Panc1 (cell line): ENCODE data around the gene FBXO7. TPM values are rescaled to one million over a fixed set of nuclear protein-coding genes. Genes with fewer than 3 reads are reported as not detected.

Experiments
- ATAC-seq: fragments of 200-7000 bp; cut with Tn5 transposase; 2 replicates; pipeline ENCODE4 v1.9.1; 2020; ENCODE audit warnings: mild to moderate bottlenecking, moderate library complexity
- BruUV-seq: library from RNA; stranded (reverse); fragments of 400-500 nt; replicated peaks from 2 replicates; lab custom pipeline; 2021; lab: Mats Ljungman, UMichigan
- CTCF ChIA-PET: fragments of 300-600 bp; sonication (Branson Sonifier 250); formaldehyde crosslinking; loops from one replicate; lab custom pipeline; 2022; ENCODE audit warnings: antibody characterized with exemption; lab: Charles Lee
- POLR2A ChIA-PET: fragments of 300-600 bp; sonication (Branson Sonifier 250); formaldehyde crosslinking; loops from one replicate; lab custom pipeline; 2022; ENCODE audit warnings: antibody characterized with exemption; lab: Charles Lee
- DNase-seq: peaks from one replicate; pipeline ENCODE4 v3.0.0-alpha.2; 2010; ENCODE audit warnings: low read depth, low spot score
- H3K27ac ChIP-seq: 2 replicates; pipeline ENCODE4 v1.5.1; 2011; ENCODE audit warnings: mild to moderate bottlenecking, low read length, inconsistent platforms
- H3K27me3 ChIP-seq: fragments of 200-500 bp; sonication (Bioruptor generic); 2 replicates; pipeline ENCODE4 v1.6.0; 2014; ENCODE audit warnings: low read length, inconsistent platforms; ENCODE audit not compliant: control insufficient read depth, insufficient read depth
- H3K36me3 ChIP-seq: fragments of 200-500 bp; sonication (Bioruptor generic); 2 replicates; pipeline ENCODE4 v1.5.1; 2014; ENCODE audit warnings: inconsistent platforms, mild to moderate bottlenecking, low read length, moderate library complexity; ENCODE audit not compliant: control insufficient read depth, insufficient read depth
- H3K4me1 ChIP-seq: 2 replicates; pipeline ENCODE4 v1.5.1; 2011; ENCODE audit warnings: inconsistent platforms, mild to moderate bottlenecking, low read length, moderate library complexity; ENCODE audit not compliant: control insufficient read depth, insufficient read depth
- H3K4me3 ChIP-seq, 2 experiments: 2 replicates each; pipeline ENCODE4 v1.5.1; 2011 to 2012; ENCODE audit warnings: low read depth in 2 of 2, low read length in 2 of 2, mild to moderate bottlenecking in 2 of 2, inconsistent platforms in 1 of 2, moderate library complexity in 1 of 2
- H3K9me3 ChIP-seq: fragments of 200-500 bp; sonication (Bioruptor generic); 2 replicates; pipeline ENCODE4 v1.5.1; 2014; ENCODE audit warnings: low read depth, mild to moderate bottlenecking, inconsistent platforms, low read length, moderate library complexity; ENCODE audit not compliant: control insufficient read depth, insufficient read depth
- POLR2AphosphoS5 ChIP-seq: IDR thresholded peaks from 2 replicates; pipeline ENCODE4 v1.6.1; 2012; ENCODE audit warnings: mild to moderate bottlenecking, low read depth, low read length, moderate library complexity
- SIN3A ChIP-seq: IDR thresholded peaks from 2 replicates; pipeline ENCODE4 v1.6.1; 2012; ENCODE audit warnings: low read depth, mild to moderate bottlenecking, low read length, moderate library complexity, borderline replicate concordance; ENCODE audit not compliant: insufficient read depth
- TCF7L2 ChIP-seq: IDR thresholded peaks from 2 replicates; pipeline ENCODE4 v1.6.1; 2011; ENCODE audit warnings: mild to moderate bottlenecking, low read depth, low read length, inconsistent platforms
- in situ Hi-C: cut with HindIII; loops from 2 replicates; pipeline ENCODE4 v1.10.0; 2016; ENCODE audit warnings: low sequenced_read_pairs, low pct_unique_long_range_greater_than_20kb
- intact Hi-C: fragments of 100-400 bp; cut with micrococcal nuclease; formaldehyde crosslinking; loops from one replicate; pipeline ENCODE4 v1.10.0; 2022; ENCODE audit not compliant: unreplicated experiment
- total RNA-seq: library from RNA; stranded (reverse); gene quantifications from one replicate; pipeline ENCODE4 v1.2.1, GENCODE V29; 2021; ENCODE audit not compliant: unreplicated experiment
- TF ChIP-seq, protein P1 (sequence below), 2 experiments: IDR thresholded peaks; 2 replicates each; pipeline ENCODE4 v1.6.1; 2011 to 2012; ENCODE audit warnings: low read depth in 2 of 2, control low read depth in 1 of 2, low read length in 1 of 2, mild to moderate bottlenecking in 1 of 2, moderate library complexity in 1 of 2; ENCODE audit not compliant: insufficient read depth in 1 of 2
- TF ChIP-seq, protein P2 (sequence below): fragments of 450-650 bp; IDR thresholded peaks from 2 replicates; pipeline ENCODE4 v1.5.1; 2017; ENCODE audit warnings: mild to moderate bottlenecking

Gene FBXO7
- total RNA-seq, 1 experiment from 2014 or later: 67.8 TPM

DNA sequence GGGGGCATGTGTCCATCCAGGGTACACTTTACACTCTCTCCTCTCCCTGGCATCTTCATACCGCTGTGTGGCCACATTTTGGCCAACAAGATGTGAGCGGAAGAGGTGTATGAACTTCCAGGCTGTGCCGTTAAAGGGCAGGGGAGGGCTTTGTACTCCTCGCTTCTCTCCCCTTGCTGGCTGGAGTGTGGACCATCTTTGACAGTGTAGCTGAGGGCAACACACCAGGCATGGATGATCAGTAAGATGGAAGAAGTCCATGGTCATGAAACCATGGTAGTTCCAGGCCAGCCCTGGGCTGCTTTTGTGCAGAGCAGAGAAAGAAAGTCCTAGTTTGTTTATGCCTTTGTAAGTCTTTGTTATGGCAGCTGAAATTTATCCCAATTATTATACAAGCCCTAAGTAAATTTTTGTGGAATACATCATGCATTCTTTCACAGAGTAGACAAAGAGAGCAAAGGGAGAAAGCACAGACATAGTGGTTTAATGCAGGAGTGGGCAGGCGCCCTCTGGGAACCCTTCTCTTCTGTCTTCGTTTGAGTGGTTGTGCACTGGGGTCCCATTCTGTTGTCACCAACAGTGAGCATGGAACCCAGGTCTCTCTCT lies 70.4 kb downstream of the FBXO7 start:
- Histone ChIP-seq H3K36me3 (no peaks in the 10 kb centered on the region), H3K9me3 (no peaks in the 10 kb centered on the region), H3K27me3 (no peaks in the 10 kb centered on the region; the same call in 1 of the 2 replicates), H3K27ac (no peak overlapping the region), H3K4me3 (no peak overlapping the region), H3K4me1 (no peaks in the 10 kb centered on the region)
- in situ Hi-C loops (no loop called here), intact Hi-C loops (no loop called here)
- ChIA-PET POLR2A (no interaction called here), CTCF (no interaction called here)
- DNase-seq (no peak), ATAC-seq (no peak)
- no TSS peak for BruUV-seq
- TF ChIP-seq, protein P1, sequence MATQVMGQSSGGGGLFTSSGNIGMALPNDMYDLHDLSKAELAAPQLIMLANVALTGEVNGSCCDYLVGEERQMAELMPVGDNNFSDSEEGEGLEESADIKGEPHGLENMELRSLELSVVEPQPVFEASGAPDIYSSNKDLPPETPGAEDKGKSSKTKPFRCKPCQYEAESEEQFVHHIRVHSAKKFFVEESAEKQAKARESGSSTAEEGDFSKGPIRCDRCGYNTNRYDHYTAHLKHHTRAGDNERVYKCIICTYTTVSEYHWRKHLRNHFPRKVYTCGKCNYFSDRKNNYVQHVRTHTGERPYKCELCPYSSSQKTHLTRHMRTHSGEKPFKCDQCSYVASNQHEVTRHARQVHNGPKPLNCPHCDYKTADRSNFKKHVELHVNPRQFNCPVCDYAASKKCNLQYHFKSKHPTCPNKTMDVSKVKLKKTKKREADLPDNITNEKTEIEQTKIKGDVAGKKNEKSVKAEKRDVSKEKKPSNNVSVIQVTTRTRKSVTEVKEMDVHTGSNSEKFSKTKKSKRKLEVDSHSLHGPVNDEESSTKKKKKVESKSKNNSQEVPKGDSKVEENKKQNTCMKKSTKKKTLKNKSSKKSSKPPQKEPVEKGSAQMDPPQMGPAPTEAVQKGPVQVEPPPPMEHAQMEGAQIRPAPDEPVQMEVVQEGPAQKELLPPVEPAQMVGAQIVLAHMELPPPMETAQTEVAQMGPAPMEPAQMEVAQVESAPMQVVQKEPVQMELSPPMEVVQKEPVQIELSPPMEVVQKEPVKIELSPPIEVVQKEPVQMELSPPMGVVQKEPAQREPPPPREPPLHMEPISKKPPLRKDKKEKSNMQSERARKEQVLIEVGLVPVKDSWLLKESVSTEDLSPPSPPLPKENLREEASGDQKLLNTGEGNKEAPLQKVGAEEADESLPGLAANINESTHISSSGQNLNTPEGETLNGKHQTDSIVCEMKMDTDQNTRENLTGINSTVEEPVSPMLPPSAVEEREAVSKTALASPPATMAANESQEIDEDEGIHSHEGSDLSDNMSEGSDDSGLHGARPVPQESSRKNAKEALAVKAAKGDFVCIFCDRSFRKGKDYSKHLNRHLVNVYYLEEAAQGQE (IDR thresholded peaks at IDR 0.05; ENCODE audit: insufficient read depth in 1 of 2, low read depth in 2 of 2, low read length in 1 of 2): no peak
- TF ChIP-seq, protein P2, sequence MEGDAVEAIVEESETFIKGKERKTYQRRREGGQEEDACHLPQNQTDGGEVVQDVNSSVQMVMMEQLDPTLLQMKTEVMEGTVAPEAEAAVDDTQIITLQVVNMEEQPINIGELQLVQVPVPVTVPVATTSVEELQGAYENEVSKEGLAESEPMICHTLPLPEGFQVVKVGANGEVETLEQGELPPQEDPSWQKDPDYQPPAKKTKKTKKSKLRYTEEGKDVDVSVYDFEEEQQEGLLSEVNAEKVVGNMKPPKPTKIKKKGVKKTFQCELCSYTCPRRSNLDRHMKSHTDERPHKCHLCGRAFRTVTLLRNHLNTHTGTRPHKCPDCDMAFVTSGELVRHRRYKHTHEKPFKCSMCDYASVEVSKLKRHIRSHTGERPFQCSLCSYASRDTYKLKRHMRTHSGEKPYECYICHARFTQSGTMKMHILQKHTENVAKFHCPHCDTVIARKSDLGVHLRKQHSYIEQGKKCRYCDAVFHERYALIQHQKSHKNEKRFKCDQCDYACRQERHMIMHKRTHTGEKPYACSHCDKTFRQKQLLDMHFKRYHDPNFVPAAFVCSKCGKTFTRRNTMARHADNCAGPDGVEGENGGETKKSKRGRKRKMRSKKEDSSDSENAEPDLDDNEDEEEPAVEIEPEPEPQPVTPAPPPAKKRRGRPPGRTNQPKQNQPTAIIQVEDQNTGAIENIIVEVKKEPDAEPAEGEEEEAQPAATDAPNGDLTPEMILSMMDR: no peak
- TF ChIP-seq POLR2AphosphoS5: no peak
- TF ChIP-seq TCF7L2: no peak
- TF ChIP-seq SIN3A: no peak

DNA sequence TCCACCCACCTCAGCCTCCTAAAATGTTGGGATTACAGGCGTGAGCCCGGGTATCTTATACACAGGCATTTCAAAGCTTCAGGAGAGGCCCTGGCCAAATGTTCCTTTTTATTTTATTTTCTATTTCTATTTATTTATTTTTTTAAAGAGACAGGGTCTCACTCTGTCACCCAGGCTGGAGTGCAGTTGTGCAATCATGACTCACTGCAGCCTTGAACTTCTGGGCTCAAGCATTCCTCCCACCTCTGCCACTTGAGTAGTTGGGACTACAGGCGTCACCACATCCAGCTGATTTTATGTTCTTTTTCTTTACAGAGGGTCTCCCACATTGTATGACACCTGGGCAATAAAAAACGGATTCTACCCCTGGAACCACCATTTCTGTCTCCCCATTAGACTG lies 71.2 kb downstream of the FBXO7 start:
- no peak for ATAC-seq
- H3K9me3 ChIP-seq: no peaks in the 10 kb centered on the region
- no peak overlapping the region for H3K4me3 ChIP-seq
- DNase-seq: no peak
- no peak for TF ChIP-seq SIN3A
- no peak for TF ChIP-seq POLR2AphosphoS5
- TF ChIP-seq, protein P2: no peak
- no peak for TF ChIP-seq TCF7L2
- TF ChIP-seq, protein P1 (IDR thresholded peaks at IDR 0.05; ENCODE audit: insufficient read depth in 1 of 2, low read depth in 2 of 2, low read length in 1 of 2): no peak
- no peaks in the 10 kb centered on the region for H3K36me3 ChIP-seq
- in situ Hi-C loops (no loop called here), intact Hi-C loops (no loop called here)
- no peaks in the 10 kb centered on the region for H3K4me1 ChIP-seq
- POLR2A ChIA-PET: no interaction called here
- H3K27me3 ChIP-seq: no peaks in the 10 kb centered on the region; the same call in 1 of the 2 replicates
- no TSS peak for BruUV-seq
- CTCF ChIA-PET: no interaction called here
- no peak overlapping the region for H3K27ac ChIP-seq
